ENCODE measurements around the gene DHDDS. TPM values are rescaled to one million over a fixed set of nuclear protein-coding genes. Genes with fewer than 3 reads are reported as not detected.

The DHDDS gene
- total RNA-seq, 4 donors from 2014 or later: 54.5 to 76.6 (median 62.1) TPM

DNA sequence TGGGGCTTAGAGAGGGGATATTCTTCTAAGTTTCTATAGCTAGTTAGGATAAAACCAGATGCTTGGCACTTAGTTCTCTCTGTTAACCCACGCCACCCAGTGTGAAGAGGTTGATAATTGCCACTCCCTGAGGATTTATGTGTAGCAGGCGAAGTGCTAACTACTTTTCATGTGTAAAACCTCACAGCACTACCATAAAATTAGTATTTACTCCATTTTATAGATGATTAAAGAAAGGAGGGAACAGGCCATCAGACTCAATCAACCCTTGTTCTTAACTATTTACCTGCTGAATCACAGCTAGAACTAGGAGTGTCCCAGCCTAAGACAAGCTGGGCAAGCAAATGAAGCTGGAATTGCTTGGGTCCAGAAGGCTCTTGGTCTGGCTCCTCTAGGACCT lies 12.6 kb upstream of the DHDDS start:
- no peak overlapping the region for H3K4me3 ChIP-seq
- H3K27me3 ChIP-seq: no peaks in the 10 kb centered on the region
- no peak for DNase-seq
- TF ChIP-seq POLR2A (IDR thresholded peaks at IDR 0.05): no peak
- TF ChIP-seq, protein P1, sequence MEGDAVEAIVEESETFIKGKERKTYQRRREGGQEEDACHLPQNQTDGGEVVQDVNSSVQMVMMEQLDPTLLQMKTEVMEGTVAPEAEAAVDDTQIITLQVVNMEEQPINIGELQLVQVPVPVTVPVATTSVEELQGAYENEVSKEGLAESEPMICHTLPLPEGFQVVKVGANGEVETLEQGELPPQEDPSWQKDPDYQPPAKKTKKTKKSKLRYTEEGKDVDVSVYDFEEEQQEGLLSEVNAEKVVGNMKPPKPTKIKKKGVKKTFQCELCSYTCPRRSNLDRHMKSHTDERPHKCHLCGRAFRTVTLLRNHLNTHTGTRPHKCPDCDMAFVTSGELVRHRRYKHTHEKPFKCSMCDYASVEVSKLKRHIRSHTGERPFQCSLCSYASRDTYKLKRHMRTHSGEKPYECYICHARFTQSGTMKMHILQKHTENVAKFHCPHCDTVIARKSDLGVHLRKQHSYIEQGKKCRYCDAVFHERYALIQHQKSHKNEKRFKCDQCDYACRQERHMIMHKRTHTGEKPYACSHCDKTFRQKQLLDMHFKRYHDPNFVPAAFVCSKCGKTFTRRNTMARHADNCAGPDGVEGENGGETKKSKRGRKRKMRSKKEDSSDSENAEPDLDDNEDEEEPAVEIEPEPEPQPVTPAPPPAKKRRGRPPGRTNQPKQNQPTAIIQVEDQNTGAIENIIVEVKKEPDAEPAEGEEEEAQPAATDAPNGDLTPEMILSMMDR (IDR thresholded peaks at IDR 0.05): no peak
- no peak overlapping the region for H3K27ac ChIP-seq
- no peaks in the 10 kb centered on the region for H3K36me3 ChIP-seq
- H3K9me3 ChIP-seq: no peaks in the 10 kb centered on the region
- H3K4me1 ChIP-seq: no peaks in the 10 kb centered on the region

DNA sequence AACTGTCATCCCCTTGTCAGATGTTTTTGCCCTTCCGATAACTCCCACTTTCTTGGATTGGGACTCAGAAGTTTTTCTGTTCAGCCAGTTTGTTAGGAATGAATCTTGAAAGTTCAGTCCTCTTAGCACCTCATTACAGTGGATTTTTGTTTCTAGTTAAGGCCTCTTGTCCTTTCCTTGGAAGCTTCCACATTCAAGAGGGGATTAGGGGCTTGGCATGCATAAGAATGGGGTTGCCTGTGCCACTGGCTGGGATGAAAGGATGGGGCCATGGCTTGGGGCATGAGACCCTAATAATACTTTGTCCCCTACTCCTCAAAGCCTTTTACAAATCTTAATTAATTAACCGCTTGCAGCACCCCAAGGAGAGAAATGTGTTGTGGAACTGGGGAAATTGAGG lies 2.4 kb upstream of the DHDDS start:
- Histone ChIP-seq H3K27ac (no peak overlapping the region), H3K9me3 (no peaks in the 10 kb centered on the region), H3K27me3 (no peaks in the 10 kb centered on the region), H3K4me1 (peaks cover 0 to 26% (median 8%) of the 10 kb centered on the region in 4 donors), H3K4me3 (no peak overlapping the region), H3K36me3 (no peaks in the 10 kb centered on the region)
- no peak for TF ChIP-seq POLR2A (IDR thresholded peaks at IDR 0.05)
- TF ChIP-seq, protein P1 (IDR thresholded peaks at IDR 0.05): no peak
- DNase-seq: no peak

DNA sequence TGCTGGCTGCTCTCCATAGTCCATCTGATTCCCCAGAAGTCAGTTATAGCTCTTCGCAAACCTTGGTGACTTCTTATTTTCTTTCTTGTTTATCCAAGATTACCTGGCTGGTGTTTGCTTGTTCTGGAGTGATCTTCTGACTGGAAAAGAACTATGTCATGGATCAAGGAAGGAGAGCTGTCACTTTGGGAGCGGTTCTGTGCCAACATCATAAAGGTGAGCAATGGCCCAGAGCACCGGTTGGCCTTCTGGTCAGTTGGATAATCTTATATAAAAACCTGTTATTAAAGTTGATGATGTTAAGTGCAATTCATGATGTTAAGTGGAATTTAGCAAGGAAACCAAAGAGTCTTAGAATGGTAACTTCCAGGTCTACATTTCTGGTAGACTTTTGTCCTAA lies 672 bp downstream of the DHDDS start:
- Histone ChIP-seq H3K27ac (peak overlapping the region in 3 of 4 donors; percentile 65 to 85 (median 76)), H3K9me3 (no peaks in the 10 kb centered on the region), H3K36me3 (peaks cover 0 to 28% (median under 1%) of the 10 kb centered on the region in 3 donors), H3K4me3 (peak overlapping the region; percentile 53 to 70 (median 62)), H3K27me3 (no peaks in the 10 kb centered on the region), H3K4me1 (peaks cover 0 to 30% (median 8%) of the 10 kb centered on the region in 4 donors)
- DNase-seq: peak in 1 of 3 donors; percentile 52
- no peak for TF ChIP-seq POLR2A (IDR thresholded peaks at IDR 0.05)
- TF ChIP-seq, protein P1 (IDR thresholded peaks at IDR 0.05): no peak

DNA sequence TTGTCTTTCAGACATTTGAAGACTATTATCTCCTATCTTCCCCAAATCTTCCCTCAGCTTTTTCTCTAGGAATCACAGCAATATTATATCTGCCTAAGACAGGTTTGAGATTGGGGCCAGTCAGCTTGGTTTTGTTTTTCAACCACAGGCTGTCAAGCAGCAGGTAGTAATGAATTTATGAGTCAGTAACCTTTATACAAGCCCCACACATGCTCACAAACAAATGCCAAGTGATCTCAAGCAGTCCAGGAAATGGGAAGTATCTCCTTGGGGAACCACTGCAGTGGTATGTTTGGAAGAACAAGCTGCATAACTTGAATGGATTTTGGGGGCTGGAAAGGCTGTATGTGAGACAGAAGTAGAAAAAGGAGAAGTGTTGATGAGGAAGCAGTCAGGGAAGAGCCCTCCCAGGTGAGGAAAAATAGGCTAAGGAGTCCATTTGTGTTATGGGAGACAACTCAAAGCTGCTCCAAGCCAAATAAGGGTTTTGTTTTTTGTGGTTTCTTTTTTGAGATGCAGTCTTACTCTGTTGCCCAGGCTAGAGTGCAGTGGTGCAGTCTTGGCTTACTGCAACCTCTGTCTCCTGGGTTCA lies 2.1 kb downstream of the DHDDS start:
- no peak for DNase-seq
- no peak for TF ChIP-seq POLR2A (IDR thresholded peaks at IDR 0.05)
- TF ChIP-seq, protein P1 (IDR thresholded peaks at IDR 0.05): no peak
- Histone ChIP-seq H3K27ac (no peak overlapping the region), H3K27me3 (no peaks in the 10 kb centered on the region), H3K9me3 (no peaks in the 10 kb centered on the region), H3K36me3 (peaks cover 0 to 43% (median 3%) of the 10 kb centered on the region in 3 donors), H3K4me1 (peaks cover 0 to 30% (median 8%) of the 10 kb centered on the region in 4 donors), H3K4me3 (no peak overlapping the region)

DNA sequence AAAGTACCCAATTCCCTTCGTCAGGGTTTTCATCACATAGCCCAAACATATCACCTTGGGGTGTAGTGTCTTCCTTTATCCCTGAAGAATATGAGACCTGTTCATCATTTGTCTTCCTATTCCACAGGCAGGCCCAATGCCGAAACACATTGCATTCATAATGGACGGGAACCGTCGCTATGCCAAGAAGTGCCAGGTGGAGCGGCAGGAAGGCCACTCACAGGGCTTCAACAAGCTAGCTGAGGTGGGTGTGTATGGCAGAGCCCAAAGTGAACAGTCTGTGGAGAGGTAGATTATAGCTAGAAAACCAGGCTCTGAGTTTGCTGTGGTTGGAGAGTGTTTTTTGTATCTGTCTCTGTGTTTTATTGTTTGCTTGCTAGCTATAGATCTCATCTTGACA lies 5.9 kb downstream of the DHDDS start:
- TF ChIP-seq, protein P1 (IDR thresholded peaks at IDR 0.05): no peak
- no peak for TF ChIP-seq POLR2A (IDR thresholded peaks at IDR 0.05)
- DNase-seq: no peak
- Histone ChIP-seq H3K9me3 (no peaks in the 10 kb centered on the region), H3K4me1 (peaks cover 0 to 21% (median 3%) of the 10 kb centered on the region in 4 donors), H3K27me3 (no peaks in the 10 kb centered on the region), H3K27ac (no peak overlapping the region), H3K36me3 (peaks cover 0 to 80% (median 3%) of the 10 kb centered on the region in 3 donors), H3K4me3 (no peak overlapping the region)

Data from Peyer's patch (tissue), 4 donors.